SU-DHL-6 (cell line): ENCODE results near the gene VPS51.

Source experiments
- H2AFZ ChIP-seq: fragments of 200-600 bp; sonication (generic); 2 replicates; pipeline ENCODE4 v1.6.1; 2014; ENCODE audit warnings: low read depth, mild to moderate bottlenecking, moderate library complexity, mixed read lengths, antibody characterized with exemption, low read length; ENCODE audit not compliant: severe bottlenecking
- H3F3A ChIP-seq: fragments of 200-600 bp; shearing (Covaris generic); 2 replicates; pipeline ENCODE4 v1.6.0; 2016; ENCODE audit warnings: antibody characterized with exemption, mild to moderate bottlenecking; ENCODE audit not compliant: insufficient read depth
- H3K27ac ChIP-seq: fragments of 200-600 bp; sonication (generic); 2 replicates; pipeline ENCODE4 v1.5.1; 2016; ENCODE audit warnings: low read depth, mild to moderate bottlenecking, low read length, moderate library complexity, mixed read lengths
- H3K27me3 ChIP-seq: fragments of 200-600 bp; sonication (generic), shearing (Covaris generic); 2 replicates; pipeline ENCODE4 v1.6.0; 2014; ENCODE audit warnings: mild to moderate bottlenecking, low read length
- H3K36me3 ChIP-seq: fragments of 200-600 bp; sonication (generic); 2 replicates; pipeline ENCODE4 v1.6.1; 2014; ENCODE audit warnings: mild to moderate bottlenecking, low read length, mixed read lengths
- H3K4me2 ChIP-seq: fragments of 300-600, 200-600 bp; shearing (Covaris generic), sonication (generic); 2 replicates; pipeline ENCODE4 v1.6.0; 2014; ENCODE audit warnings: low read length, low read depth, mild to moderate bottlenecking; ENCODE audit not compliant: poor library complexity, severe bottlenecking
- H3K4me3 ChIP-seq: fragments of 200-600 bp; sonication (generic); 2 replicates; pipeline ENCODE4 v1.5.1; 2014; ENCODE audit warnings: antibody characterized with exemption, low read length, mild to moderate bottlenecking, mixed read lengths; ENCODE audit not compliant: insufficient read depth, poor library complexity, severe bottlenecking
- H3K79me2 ChIP-seq: fragments of 200-600 bp; sonication (generic); 2 replicates; pipeline ENCODE4 v1.6.1; 2014; ENCODE audit warnings: mild to moderate bottlenecking, low read length, moderate library complexity; ENCODE audit not compliant: insufficient read depth
- H3K9ac ChIP-seq: fragments of 200-600 bp; sonication (generic); 2 replicates; pipeline ENCODE4 v1.7.0; 2014; ENCODE audit warnings: mild to moderate bottlenecking, low read length
- H3K9me2 ChIP-seq: fragments of 200-600 bp; sonication (generic); replicated peaks from 2 replicates; pipeline ENCODE4 v1.6.1; 2014; ENCODE audit warnings: low read length; ENCODE audit not compliant: insufficient read depth
- H3K9me3 ChIP-seq: fragments of 200-600 bp; sonication (generic); 2 replicates; pipeline ENCODE4 v1.6.1; 2014; ENCODE audit warnings: low read length, mixed read lengths; ENCODE audit not compliant: insufficient read depth
- H4K20me1 ChIP-seq: fragments of 200-600 bp; sonication (generic); 2 replicates; pipeline ENCODE4 v1.6.1; 2014; ENCODE audit warnings: low read depth, mild to moderate bottlenecking, antibody characterized with exemption, low read length, moderate library complexity, mixed read lengths
- EZH2phosphoT487 ChIP-seq: fragments of 200-600 bp; sonication (generic), shearing (Covaris generic); conservative IDR thresholded peaks from 2 replicates; pipeline ENCODE4 v1.6.1; 2018; ENCODE audit warnings: mild to moderate bottlenecking, antibody characterized with exemption, low read length, moderate library complexity, mixed read lengths
- TF ChIP-seq, protein P1 (sequence below): fragments of 200-600 bp; sonication (generic); IDR thresholded peaks from one replicate; pipeline ENCODE4 v1.5.1; 2017; ENCODE audit warnings: antibody characterized with exemption, mild to moderate bottlenecking, low read length, moderate library complexity; ENCODE audit not compliant: insufficient read depth, poor library complexity, severe bottlenecking

The VPS51 gene

GRCh38 chr11:65133724-65134123 is 37.7 kb downstream of the VPS51 start:
- Histone ChIP-seq H3K9ac (peak overlapping the region; percentile 97), H3K27ac (peak overlapping the region; percentile 100), H3K79me2 (peaks cover 25% of the 10 kb centered on the region), H3F3A (peaks cover 43% of the 10 kb centered on the region), H3K4me3 (peak overlapping the region; percentile 96), H4K20me1 (no peaks in the 10 kb centered on the region), H3K9me3 (no peaks in the 10 kb centered on the region), H3K27me3 (no peaks in the 10 kb centered on the region), H3K36me3 (peaks cover 22% of the 10 kb centered on the region; the same call in 1 of the 2 replicates), H3K9me2 (no peaks in the 10 kb centered on the region), H3K4me2 (peak overlapping the region; percentile 99), H2AFZ (no peak overlapping the region)
- no peak for TF ChIP-seq EZH2phosphoT487
- TF ChIP-seq, protein P1, sequence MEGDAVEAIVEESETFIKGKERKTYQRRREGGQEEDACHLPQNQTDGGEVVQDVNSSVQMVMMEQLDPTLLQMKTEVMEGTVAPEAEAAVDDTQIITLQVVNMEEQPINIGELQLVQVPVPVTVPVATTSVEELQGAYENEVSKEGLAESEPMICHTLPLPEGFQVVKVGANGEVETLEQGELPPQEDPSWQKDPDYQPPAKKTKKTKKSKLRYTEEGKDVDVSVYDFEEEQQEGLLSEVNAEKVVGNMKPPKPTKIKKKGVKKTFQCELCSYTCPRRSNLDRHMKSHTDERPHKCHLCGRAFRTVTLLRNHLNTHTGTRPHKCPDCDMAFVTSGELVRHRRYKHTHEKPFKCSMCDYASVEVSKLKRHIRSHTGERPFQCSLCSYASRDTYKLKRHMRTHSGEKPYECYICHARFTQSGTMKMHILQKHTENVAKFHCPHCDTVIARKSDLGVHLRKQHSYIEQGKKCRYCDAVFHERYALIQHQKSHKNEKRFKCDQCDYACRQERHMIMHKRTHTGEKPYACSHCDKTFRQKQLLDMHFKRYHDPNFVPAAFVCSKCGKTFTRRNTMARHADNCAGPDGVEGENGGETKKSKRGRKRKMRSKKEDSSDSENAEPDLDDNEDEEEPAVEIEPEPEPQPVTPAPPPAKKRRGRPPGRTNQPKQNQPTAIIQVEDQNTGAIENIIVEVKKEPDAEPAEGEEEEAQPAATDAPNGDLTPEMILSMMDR: no peak

- no peaks in the 10 kb centered on the region for H3K9me2 ChIP-seq
- peaks cover 25% of the 10 kb centered on the region for H3K79me2 ChIP-seq
- H3K9ac ChIP-seq: peak within 1 kb of the TSS; percentile 97
- H3K27me3 ChIP-seq: no peaks in the 10 kb centered on the region
- no peaks in the 10 kb centered on the region for H4K20me1 ChIP-seq
- peak within 1 kb of the TSS; percentile 99 for H3K4me2 ChIP-seq
- peak within 1 kb of the TSS; percentile 93 for H2AFZ ChIP-seq
- H3K9me3 ChIP-seq: no peaks in the 10 kb centered on the region
- peaks cover 36% of the 10 kb centered on the region for H3F3A ChIP-seq
- no peak for TF ChIP-seq EZH2phosphoT487
- TF ChIP-seq, protein P1: no peak
- peaks cover 17% of the 10 kb centered on the region; the same call in 1 of the 2 replicates for H3K36me3 ChIP-seq
- peak within 1 kb of the TSS; percentile 96 for H3K4me3 ChIP-seq
- H3K27ac ChIP-seq: peak within 1 kb of the TSS; percentile 100
Measured at GRCh38 chr11:65134240-65134951, 38.4 kb downstream of the VPS51 start, which contains the start of gene SYVN1. TSS of gene SYVN1 (minus strand) at chr11:65134519. CDS start at chr11:65133601, 918 bp downstream.

DNA sequence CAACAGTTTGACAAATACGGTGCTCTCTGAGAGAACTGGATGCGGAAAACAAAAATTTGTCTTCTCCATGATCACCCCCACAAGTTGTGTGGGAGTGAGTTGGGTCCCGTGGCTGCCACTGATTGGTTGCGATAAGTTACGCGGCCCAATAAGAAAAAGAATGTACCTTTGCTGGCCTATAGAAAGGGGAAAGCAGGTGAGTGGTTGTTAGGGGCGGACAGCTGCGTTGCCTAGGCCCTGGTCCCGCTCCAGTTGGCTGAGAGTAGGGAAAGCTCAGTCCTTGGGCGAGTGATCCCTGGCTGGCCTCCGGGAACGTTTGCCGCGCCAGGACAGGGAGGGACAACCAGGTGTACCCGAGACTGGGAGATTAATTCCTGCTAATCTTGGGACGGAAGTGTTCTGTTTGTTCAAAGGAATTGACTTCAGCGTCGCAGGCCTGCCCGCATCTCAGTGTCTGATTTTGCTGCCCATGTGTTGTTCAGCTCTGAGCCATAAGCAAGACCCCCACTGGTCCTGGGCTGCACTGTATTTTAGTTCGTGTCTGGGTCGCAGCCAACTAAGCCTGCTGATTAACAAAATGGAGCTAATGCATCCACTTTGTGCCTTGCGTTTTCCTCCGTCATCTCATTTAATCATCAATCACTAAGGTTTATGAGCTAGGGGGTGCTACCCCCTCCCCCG is 39.1 kb downstream of the VPS51 start:
- peak overlapping the region; percentile 99 for H3K4me2 ChIP-seq
- peak overlapping the region; percentile 96 for H3K4me3 ChIP-seq
- no peaks in the 10 kb centered on the region for H3K9me2 ChIP-seq
- no peaks in the 10 kb centered on the region for H3K9me3 ChIP-seq
- peak overlapping the region; percentile 100 for H3K27ac ChIP-seq
- H3K27me3 ChIP-seq: no peaks in the 10 kb centered on the region
- H3K79me2 ChIP-seq: peaks cover 25% of the 10 kb centered on the region
- peaks cover 31% of the 10 kb centered on the region for H3F3A ChIP-seq
- H3K9ac ChIP-seq: peak overlapping the region; percentile 97
- H3K36me3 ChIP-seq: peaks cover 14% of the 10 kb centered on the region; the same call in 1 of the 2 replicates
- TF ChIP-seq, protein P1: no peak
- no peak for TF ChIP-seq EZH2phosphoT487
- peak overlapping the region; percentile 93 for H2AFZ ChIP-seq
- no peaks in the 10 kb centered on the region for H4K20me1 ChIP-seq
